Retina (tissue), 1 donor: Measurements from ENCODE around the gene LIMS4.
"Not testable (repeated sequence)": the region's sequence is repeated elsewhere in the genome, so short reads cannot be mapped to it uniquely, and the experiment has no call there.

ENCODE experiments used
- DNase-seq: peaks from one replicate; pipeline ENCODE4 v3.0.0-alpha.2; 2016

The LIMS4 gene, protein sequence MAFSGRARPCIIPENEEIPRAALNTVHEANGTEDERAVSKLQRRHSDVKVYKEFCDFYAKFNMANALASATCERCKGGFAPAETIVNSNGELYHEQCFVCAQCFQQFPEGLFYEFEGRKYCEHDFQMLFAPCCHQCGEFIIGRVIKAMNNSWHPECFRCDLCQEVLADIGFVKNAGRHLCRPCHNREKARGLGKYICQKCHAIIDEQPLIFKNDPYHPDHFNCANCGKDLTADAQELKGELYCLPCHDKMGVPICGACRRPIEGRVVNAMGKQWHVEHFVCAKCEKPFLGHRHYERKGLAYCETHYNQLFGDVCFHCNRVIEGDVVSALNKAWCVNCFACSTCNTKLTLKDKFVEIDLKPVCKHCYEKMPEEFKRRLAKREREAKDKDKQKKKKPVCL

GRCh38 chr2:110472171-110473058 lies at the start of gene LIMS4:
Gene LIMS4, minus strand, starts transcription at chr2:110472816. Its CDS starts 38 bp downstream, at chr2:110472778.
- DNase-seq = not testable (repeated sequence)

DNA sequence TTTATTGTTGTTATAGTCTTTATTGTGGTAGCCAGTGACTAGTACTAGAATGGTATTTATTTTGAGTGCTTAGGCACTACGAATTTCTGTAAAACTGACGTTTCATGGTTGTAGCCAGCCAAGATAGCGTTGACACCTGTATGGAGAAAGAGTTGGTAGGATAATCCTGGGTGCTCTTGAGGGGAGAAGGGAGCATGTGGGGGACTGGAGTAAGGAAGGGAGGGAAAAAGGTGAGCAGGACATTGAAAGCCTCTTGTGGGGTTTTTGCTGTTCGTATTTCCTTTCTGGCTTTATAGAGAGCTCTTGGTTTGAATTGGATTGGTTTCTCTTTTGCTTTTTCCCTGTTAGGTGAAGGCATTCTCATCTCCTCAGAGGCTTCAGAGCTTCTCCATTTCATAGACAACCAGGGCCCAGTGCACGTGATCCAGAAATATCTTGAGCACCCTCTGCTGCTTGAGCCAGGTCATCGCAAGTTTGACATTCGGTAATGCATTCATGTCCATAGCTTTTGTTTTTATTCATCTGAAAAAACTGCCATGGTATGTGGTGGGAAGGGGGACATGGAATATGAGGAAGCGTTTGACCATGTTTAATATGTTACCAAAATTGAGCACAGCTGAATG lies 27.2 kb upstream of the LIMS4 start:
- DNase-seq = not testable (repeated sequence)

DNA sequence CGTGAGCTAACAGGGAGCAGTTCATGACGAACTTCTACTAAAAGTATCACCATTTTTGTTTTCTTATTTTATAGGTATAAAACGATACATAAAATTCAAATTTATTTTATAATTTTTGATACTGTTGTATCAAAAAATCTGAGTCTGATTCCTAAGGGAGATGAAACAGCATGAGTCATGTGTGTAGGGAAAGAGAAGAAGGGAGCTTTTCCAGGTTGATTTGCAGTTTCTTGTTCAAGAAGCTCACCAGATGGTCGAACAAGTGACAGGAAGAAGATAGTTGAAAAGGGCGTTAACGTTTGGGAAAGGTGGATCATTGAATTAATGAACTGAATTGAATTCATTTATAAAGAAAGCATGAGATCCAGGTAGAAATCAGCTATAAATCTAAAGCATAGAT lies 23.4 kb upstream of the LIMS4 start:
- not testable (repeated sequence) for DNase-seq

DNA sequence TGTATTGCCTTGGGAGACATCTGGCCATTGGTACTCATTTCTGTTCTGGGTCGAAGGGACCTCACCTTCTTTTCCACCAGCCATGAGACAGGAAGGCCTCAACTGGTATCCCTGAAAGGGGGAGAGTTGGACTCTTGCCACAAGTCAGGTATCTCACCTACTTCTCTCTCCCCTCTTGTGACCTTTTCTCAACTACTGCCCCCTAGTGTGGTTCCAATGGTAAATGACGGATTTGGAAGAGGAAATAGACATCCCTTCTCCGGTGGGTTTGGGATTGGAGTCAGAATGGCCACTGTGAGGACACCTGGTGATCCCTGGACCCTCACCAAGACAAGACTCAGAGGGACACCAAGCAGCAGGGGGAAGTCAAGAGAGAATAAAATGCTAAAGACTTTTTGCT lies 21.9 kb upstream of the LIMS4 start:
- DNase-seq = not testable (repeated sequence)

DNA sequence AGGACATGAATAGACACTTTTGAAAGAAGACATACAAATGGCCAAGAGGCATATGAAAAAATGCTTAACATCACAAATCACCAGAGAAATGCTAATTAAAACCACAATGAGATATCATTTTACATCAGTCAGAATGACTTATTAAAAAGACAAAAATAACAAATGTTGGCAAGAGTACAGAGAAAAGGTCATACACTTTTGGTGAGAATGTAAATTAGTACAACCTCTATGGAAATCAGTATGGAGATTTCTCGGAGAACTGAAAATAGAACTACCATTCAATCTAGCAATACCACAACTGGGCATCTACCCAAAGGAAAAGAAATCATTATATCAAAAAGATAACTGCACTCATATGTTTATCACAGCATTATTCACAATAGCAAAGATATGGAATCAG lies 16.4 kb upstream of the LIMS4 start:
- not testable (repeated sequence) for DNase-seq

DNA sequence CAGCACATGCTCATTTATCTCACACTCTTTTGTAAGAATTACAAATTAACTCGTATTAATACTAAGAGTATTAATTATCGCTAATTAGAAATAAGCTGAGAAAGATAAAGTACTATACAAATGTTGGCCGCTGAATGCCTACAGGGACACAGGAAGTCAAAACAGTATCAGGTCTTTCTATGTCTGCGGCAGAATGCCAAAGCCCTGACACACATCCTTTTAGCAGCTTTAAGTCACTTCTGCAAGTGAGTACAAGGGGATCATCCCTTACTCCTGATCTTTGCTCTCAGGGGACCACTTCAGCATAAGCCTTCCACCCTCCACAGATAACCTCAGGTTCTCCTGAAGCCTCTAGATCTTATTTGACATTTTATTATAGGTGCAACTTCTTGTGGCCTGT lies 10.1 kb upstream of the LIMS4 start:
- DNase-seq = not testable (repeated sequence)

DNA sequence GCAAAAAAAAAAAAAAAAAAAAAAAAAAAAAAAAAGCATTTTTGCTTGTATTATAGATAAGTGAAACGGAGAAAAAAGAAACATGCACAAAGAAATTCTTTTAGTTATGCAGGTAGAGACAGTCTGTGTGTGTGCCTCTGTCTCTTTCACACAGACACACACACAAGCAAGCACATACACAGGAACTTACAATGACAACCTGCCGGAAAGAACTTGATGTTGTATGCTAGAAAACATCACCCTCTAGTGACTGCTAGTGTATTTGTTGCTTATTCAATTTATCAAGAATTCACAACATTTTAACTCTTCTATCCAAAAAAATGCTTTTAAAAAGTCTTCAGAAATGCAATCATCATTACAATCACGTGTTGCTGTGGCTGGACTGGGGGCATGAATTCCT lies 8.6 kb upstream of the LIMS4 start:
- not testable (repeated sequence) for DNase-seq

DNA sequence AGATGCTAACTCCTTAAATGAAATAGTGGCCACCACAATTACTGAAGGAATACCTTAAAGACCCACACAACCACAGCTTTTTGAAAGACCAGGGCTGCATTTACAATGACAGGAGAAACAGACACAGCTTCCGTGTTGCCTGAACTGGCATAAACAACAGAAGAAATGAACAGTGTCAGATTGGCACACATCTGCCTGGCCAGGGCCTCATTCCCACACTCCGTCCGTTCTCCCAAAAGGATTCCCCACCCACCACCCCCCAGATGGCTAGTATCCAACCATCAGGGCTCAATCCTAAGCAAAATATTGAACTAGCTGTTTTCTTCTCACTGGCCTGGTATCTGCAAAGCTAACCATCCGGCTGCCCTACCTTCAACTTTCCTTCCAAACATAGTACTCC lies 7.5 kb upstream of the LIMS4 start:
- not testable (repeated sequence) for DNase-seq

DNA sequence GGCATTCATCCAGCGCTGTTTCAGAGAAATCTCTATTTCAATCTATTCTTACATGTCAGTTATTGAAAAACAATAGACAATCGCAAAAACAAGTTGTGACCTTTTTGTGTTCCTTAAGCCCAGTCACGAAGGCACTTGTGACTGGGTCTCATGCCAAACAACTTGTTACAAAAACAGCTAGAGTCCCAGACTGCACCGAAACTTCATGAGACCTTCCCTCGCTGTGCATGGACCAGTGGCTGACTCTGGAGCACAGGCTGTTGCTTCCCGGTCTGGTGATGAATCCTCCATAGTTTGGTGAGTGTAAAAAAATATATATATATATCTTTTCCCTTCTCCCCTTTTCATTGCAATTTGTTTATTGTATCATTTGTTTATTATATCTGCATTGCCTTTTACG lies 4.8 kb upstream of the LIMS4 start:
- DNase-seq = not testable (repeated sequence)

- DNase-seq = not testable (repeated sequence)
These were observed 4.3 kb upstream of the LIMS4 start for GRCh38 chr2:110476952-110477351.

DNA sequence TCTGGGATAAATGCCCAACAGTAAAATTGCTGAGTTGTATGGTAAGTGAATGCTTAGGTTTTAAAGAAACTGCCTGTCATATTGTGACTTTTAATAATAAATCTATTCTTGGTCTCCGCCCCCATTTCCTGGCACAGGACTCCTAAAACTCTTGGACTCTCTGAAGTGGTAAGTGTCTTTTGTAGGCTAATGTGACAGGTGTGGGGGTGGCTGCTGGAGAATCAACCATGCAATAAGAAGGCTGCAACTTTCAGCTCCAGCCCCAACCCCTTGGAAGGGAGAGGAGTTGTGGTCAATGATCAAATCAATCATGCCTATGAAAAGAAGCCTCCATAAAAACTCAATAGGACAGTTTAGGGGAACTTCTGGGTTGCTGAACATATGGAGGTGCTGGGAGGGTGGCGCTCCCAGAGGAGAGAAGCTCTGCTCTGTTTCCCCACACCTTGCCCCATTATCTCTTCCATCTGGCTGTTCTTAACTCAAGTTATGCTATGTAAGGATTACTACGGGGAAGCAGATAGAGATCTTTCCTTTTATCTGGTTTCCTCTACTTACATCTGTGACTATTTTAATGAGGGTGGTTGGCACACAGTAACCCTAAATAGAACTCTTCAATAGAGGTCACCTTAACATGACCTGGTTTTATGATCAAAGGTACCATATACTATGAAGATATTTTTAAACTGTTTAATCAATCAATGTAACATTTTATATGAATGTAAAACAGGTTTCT lies 3.2 kb upstream of the LIMS4 start:
- not testable (repeated sequence) for DNase-seq

DNA sequence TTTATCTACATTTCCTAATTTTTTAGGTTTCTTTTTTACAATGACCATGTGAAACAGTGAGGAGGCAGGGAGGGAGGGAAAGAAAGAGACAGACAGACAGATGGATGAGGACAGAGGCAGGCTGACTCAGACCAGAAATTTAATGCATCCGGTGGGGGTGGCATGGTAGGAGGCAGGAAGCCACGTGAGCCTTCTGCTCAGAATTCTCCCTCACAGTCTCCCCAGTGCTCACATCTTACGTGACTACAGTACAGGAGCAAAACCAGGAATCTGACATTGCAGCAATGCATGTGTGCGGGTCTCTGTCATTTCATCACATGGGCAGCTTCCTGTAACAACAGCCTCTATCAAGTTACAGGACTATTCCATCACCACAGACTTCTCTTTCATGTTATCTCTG lies 2.3 kb upstream of the LIMS4 start:
- DNase-seq = not testable (repeated sequence)

DNA sequence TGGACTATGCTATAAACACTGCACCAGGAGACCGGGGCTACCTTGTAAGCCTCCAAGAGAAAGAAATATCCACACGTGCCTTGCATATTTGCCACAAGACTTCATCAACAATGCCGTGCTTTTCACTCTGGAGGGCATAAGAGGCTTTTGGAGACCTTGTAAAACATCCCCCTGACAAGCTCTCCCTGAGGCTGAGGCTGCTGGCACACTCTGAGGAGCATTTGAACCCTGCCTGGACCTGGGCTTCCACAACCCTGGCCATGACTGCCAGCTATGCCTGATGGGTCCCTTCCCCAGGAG lies 393 bp upstream of the LIMS4 start:
- not testable (repeated sequence) for DNase-seq

DNA sequence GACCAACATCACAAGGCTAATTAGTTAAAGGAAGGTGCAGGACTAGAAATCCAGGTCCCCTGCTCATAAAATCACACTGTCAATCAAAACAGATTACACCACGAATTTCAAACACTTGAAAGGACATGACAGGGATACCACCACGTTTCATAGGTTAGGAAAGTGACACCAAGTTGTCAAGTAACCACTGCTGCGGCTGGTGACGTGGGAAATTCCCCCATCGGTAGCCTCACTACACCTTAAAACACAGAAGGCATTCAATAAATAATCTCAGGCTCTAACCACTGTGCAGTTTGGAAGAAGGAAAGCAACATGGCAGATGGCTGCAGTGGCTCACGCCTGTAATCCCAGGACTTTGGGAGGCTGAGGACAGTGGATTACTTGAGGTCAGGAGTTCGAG lies 3.7 kb downstream of the LIMS4 start:
- DNase-seq = not testable (repeated sequence)

DNA sequence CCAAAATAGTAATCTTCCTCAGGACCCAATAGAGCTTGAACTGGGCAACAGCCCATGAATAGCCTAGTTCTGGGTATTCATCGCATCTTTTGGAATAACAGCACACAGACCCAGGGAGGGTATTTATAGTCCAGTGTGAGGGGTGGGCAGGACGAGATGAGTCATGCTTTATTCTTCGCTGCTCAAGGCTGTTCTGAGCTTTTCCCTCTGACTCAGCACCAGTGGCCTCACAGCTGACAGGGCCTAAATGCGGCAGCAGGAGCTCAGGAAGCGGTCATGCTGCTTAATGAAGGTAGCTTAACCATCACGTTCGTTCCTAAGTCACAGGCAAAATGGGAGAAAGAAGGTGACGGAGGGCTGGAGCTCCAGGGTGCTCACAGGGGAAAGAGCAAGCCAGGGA lies 7.3 kb downstream of the LIMS4 start:
- DNase-seq = not testable (repeated sequence)

DNA sequence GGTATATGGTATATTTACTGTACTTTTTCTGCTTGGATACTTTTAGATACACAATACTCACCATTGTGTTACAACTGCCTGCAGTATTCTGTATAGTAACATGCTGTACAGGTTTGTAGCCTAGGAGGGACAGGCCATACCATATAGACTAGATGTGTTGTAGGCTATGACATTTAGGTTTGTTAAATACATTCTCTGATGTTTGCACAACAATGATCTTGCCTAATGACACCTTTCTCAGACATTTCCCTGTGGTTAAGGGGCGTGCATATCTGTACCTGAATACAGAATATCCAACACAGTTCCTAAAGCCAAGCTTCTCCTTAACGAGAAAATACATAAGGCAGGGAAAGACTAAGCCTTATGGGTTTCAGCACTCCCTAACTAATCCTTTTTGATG lies 10.2 kb downstream of the LIMS4 start:
- not testable (repeated sequence) for DNase-seq

DNA sequence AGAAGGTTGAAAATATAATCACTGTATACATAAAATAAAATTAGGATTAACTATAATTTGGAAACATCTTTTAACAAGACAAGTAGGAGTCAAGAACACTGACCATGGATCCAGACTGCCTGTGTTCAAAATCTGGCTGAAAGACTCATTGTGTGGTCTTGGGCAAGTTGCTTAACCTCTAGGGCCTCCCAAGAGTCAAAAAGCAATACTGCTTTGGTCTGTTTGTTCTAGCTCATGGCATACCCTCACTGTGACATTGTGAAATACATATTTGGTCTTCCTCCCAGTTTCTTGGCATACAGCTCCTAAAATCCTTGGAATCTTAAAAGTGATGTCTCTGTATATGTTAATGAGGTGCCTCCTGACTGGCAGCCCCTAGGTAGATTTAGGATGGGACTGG lies 12.3 kb downstream of the LIMS4 start:
- DNase-seq = not testable (repeated sequence)

- DNase-seq = not testable (repeated sequence)
These were observed 15.4 kb downstream of the LIMS4 start for GRCh38 chr2:110457214-110457590.

DNA sequence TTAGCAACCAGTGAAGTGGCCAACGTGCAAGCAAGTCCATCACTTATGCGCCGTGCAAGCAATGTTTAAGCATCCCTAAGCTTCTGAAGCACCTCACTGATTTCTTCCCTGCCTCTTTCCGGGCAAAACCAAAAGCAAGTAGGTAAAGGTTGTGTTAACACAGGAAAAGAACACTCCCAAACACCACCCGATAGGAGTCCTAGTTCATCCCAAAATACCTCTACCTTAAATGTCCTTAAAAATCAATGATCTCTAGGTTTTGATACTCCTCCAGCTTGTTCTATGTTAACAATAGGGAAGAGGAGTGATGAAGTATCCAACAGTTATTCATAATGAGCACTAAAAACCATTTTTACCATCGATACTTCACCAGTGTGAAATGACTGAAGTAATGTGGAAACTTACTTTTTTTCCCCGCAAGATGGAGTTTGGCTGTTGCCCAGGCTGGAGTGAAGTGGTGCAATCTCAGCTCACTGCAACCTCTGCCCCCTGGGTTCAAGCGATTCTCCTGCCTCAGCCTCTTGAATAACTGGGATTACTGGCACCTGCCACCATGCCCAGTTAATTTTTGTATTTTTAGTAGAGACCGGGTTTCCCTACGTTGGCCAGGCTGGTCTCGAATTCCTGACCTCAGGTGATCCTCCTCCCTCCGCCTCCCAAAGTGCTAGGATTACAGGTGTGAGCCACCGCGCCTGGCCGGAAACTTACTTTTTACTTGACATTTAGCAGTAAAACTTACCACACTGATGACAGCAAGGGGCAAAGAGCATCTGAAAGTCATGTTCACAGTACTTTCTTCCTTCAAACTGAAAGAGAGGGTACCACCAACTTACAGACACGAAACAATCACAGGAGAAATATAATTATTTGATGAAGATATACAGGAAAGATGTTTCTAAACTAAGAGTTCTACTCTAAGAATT lies 16.1 kb downstream of the LIMS4 start:
- not testable (repeated sequence) for DNase-seq

DNA sequence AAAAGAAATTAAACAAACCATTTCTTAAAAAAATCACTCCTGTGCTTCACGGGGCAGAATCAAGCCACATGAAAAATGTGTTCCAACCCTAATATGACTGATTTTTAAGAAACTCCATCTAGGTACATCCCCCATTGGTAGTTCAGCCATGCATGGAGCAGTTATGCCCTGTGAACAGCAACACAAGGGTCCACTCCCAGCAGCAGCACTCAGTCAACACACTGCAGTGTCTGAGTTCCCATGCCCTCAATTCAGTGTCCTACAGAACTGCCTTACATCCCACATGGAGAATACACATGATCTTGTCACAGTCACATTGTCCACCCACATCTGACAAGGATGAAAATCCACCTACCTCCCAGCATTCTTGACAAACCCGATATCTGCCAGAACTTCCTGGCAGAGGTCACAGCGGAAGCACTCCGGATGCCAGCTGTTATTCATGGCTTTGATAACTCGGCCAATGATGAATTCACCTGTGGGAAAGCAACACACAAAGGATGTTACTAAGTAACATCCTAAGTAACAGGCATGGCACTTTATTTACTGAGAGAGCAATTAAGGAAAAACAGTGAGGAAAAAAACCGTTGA lies 17.4 kb downstream of the LIMS4 start:
- not testable (repeated sequence) for DNase-seq

- not testable (repeated sequence) for DNase-seq
These were observed 21.7 kb downstream of the LIMS4 start for GRCh38 chr2:110450951-110451350.
